HCT116 (cell line): ENCODE data around the gene MTOR.

ENCODE experiments used
- CTCF ChIP-seq, 3 experiments: fragments of 200-600 bp in 1 of 3; sonication (generic) in 1 of 3; IDR thresholded peaks in 2 of 3; conservative IDR thresholded peaks in 1 of 3; 2 replicates each; pipeline ENCODE4 v1.5.1; 2012 to 2017; ENCODE audit warnings: low read depth in 2 of 3, low read length in 2 of 3, antibody characterized with exemption in 1 of 3, borderline replicate concordance in 1 of 3, control low read depth in 1 of 3, mild to moderate bottlenecking in 1 of 3, mixed read lengths in 1 of 3, mixed run types in 1 of 3, moderate library complexity in 1 of 3; ENCODE audit not compliant: insufficient read depth in 1 of 3
- EZH2 ChIP-seq: fragments of 200-600 bp; sonication (generic); IDR thresholded peaks from 2 replicates; pipeline ENCODE4 v1.6.1; 2017; ENCODE audit warnings: antibody characterized with exemption, mixed run types
- POLR2A ChIP-seq: IDR thresholded peaks from 2 replicates; pipeline ENCODE4 v1.7.0; 2011; ENCODE audit warnings: borderline replicate concordance; ENCODE audit not compliant: insufficient read depth, insufficient read length; ENCODE audit errors: extremely low read depth
- ZNF274 ChIP-seq: fragments of 200-500 bp; sonication (Bioruptor generic); IDR thresholded peaks from 2 replicates; pipeline ENCODE4 v1.6.1; 2014; ENCODE audit warnings: mild to moderate bottlenecking, low read depth, low read length, inconsistent platforms
- TF ChIP-seq, protein P1 (sequence below): IDR thresholded peaks from 2 replicates; pipeline ENCODE4 v1.6.1; 2012; ENCODE audit warnings: low read depth

GRCh38 chr1:11065796-11066195 lies 196.6 kb downstream of the MTOR start:
- TF ChIP-seq POLR2A (no peak), ZNF274 (no peak), EZH2 (no peak), CTCF (IDR thresholded peaks at IDR 0.05 in 2 of 3, conservative IDR thresholded peaks at IDR 0.05 in 1 of 3; ENCODE audit: borderline replicate concordance in 1 of 3, insufficient read depth in 1 of 3, low read depth in 2 of 3, low read length in 2 of 3) (no peak)
- TF ChIP-seq, protein P1, sequence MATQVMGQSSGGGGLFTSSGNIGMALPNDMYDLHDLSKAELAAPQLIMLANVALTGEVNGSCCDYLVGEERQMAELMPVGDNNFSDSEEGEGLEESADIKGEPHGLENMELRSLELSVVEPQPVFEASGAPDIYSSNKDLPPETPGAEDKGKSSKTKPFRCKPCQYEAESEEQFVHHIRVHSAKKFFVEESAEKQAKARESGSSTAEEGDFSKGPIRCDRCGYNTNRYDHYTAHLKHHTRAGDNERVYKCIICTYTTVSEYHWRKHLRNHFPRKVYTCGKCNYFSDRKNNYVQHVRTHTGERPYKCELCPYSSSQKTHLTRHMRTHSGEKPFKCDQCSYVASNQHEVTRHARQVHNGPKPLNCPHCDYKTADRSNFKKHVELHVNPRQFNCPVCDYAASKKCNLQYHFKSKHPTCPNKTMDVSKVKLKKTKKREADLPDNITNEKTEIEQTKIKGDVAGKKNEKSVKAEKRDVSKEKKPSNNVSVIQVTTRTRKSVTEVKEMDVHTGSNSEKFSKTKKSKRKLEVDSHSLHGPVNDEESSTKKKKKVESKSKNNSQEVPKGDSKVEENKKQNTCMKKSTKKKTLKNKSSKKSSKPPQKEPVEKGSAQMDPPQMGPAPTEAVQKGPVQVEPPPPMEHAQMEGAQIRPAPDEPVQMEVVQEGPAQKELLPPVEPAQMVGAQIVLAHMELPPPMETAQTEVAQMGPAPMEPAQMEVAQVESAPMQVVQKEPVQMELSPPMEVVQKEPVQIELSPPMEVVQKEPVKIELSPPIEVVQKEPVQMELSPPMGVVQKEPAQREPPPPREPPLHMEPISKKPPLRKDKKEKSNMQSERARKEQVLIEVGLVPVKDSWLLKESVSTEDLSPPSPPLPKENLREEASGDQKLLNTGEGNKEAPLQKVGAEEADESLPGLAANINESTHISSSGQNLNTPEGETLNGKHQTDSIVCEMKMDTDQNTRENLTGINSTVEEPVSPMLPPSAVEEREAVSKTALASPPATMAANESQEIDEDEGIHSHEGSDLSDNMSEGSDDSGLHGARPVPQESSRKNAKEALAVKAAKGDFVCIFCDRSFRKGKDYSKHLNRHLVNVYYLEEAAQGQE: no peak
